Keratinocyte (primary cell): ENCODE results near the gene TOM1L2. TPM values are rescaled to one million over a fixed set of nuclear protein-coding genes. Genes with fewer than 3 reads are reported as not detected.

Source experiments
- DNase-seq: peaks from one replicate; pipeline ENCODE4 v3.0.0-alpha.2; 2011; ENCODE audit warnings: low read depth, missing footprints, low spot score
- FAIRE-seq: peaks from 2 replicates; lab custom pipeline; 2011; peaks lifted over from hg19 to GRCh38; lab: Jason Lieb, UNC
- H2AFZ ChIP-seq: 2 replicates; pipeline ENCODE4 v1.6.0; 2012; ENCODE audit warnings: low read length, control low read depth, inconsistent platforms; ENCODE audit not compliant: control insufficient read depth
- H3K27ac ChIP-seq: 2 replicates; pipeline ENCODE4 v1.5.1; 2011; ENCODE audit warnings: low read length; ENCODE audit not compliant: control insufficient read depth, insufficient read depth
- H3K27me3 ChIP-seq: 3 replicates; pipeline ENCODE4 v1.6.0; 2011; ENCODE audit warnings: low read length; ENCODE audit not compliant: control insufficient read depth, insufficient read depth; ENCODE audit errors: extremely low read depth
- H3K36me3 ChIP-seq, 2 experiments: 2 replicates in 1 of 2; 3 replicates in 1 of 2; pipeline ENCODE4 v1.5.1; 2011; ENCODE audit warnings: low read length in 2 of 2, mild to moderate bottlenecking in 1 of 2; ENCODE audit not compliant: control insufficient read depth in 2 of 2, insufficient read depth in 2 of 2; ENCODE audit errors: extremely low read depth in 1 of 2
- H3K4me1 ChIP-seq: 3 replicates; pipeline ENCODE4 v1.5.1; 2011; ENCODE audit warnings: low read length; ENCODE audit not compliant: control insufficient read depth, insufficient read depth; ENCODE audit errors: extremely low read depth
- H3K4me2 ChIP-seq: 3 replicates; pipeline ENCODE4 v1.6.0; 2011; ENCODE audit warnings: low read depth, low read length; ENCODE audit not compliant: control insufficient read depth, insufficient read depth; ENCODE audit errors: extremely low read depth
- H3K4me3 ChIP-seq, 3 experiments: fragments of 200-600 bp in 1 of 3; sonication (generic) in 1 of 3; 2 replicates in 2 of 3; 3 replicates in 1 of 3; pipeline ENCODE4 v1.5.1; 2011 to 2016; ENCODE audit warnings: low read length in 3 of 3, mild to moderate bottlenecking in 3 of 3, control low read depth in 2 of 3, inconsistent platforms in 1 of 3, low read depth in 1 of 3, mixed read lengths in 1 of 3, mixed run types in 1 of 3, moderate library complexity in 1 of 3; ENCODE audit not compliant: control insufficient read depth in 2 of 3, insufficient read depth in 2 of 3; ENCODE audit errors: extremely low read depth in 1 of 3
- H3K79me2 ChIP-seq: 2 replicates; pipeline ENCODE4 v1.6.0; 2012; ENCODE audit warnings: low read length; ENCODE audit not compliant: control insufficient read depth, insufficient read depth
- H3K9ac ChIP-seq: 3 replicates; pipeline ENCODE4 v1.6.0; 2011; ENCODE audit warnings: low read length; ENCODE audit not compliant: control insufficient read depth, insufficient read depth; ENCODE audit errors: extremely low read depth
- H3K9me1 ChIP-seq: 3 replicates; pipeline ENCODE4 v1.6.0; 2011; ENCODE audit warnings: low read length; ENCODE audit not compliant: control insufficient read depth, insufficient read depth; ENCODE audit errors: extremely low read depth
- H3K9me3 ChIP-seq: 2 replicates; pipeline ENCODE4 v1.5.1; 2012; ENCODE audit warnings: low read depth, low read length; ENCODE audit not compliant: control insufficient read depth
- H4K20me1 ChIP-seq: 3 replicates; pipeline ENCODE4 v1.6.0; 2011; ENCODE audit warnings: low read length; ENCODE audit not compliant: control insufficient read depth, insufficient read depth; ENCODE audit errors: extremely low read depth
- EZH2 ChIP-seq: IDR thresholded peaks from one replicate; pipeline ENCODE4 v1.6.1; 2012; ENCODE audit warnings: inconsistent platforms, mild to moderate bottlenecking, low read length, moderate library complexity
- dilution Hi-C: fragments of 300-500 bp; cut with MboI; formaldehyde crosslinking; loops from one replicate; pipeline ENCODE4 v1.7.0; 2020; ENCODE audit warnings: low sequenced_read_pairs; ENCODE audit not compliant: extremely low pct_ligation_motif_present
- polyA plus RNA-seq, 5 experiments: library from polyadenylated mRNA; depleted of rRNA in 3 of 5; stranded (reverse) in 3 of 5; stranded (forward) in 1 of 5; unstranded in 1 of 5; fragments of >200 nt; gene quantifications; 1 replicate in 1 of 5; 2 replicates in 3 of 5; 3 replicates in 1 of 5; pipeline versions ENCODE4 v1.2.1 to v1.2.3, GENCODE V29; 2011 to 2012; ENCODE audit warnings: missing spikeins in 2 of 5, low read depth in 1 of 5, low replicate concordance in 1 of 5
- TF ChIP-seq, protein P1 (sequence below), 3 experiments: IDR thresholded peaks in 1 of 3; conservative IDR thresholded peaks in 1 of 3; optimal IDR thresholded peaks in 1 of 3; 2 replicates in 2 of 3; 3 replicates in 1 of 3; pipeline versions ENCODE3 to v1.5.1; 2011; ENCODE audit warnings: low read length in 3 of 3, mild to moderate bottlenecking in 3 of 3, moderate library complexity in 2 of 3, control low read depth in 1 of 3, inconsistent platforms in 1 of 3; ENCODE audit not compliant: insufficient read depth in 2 of 3; ENCODE audit errors: extremely low read depth in 1 of 3

Gene TOM1L2
- polyA plus RNA-seq, 1 donor (not counting 4 experiments of a cell fraction or from before 2014, with no cell fraction given) = 36.3 TPM

DNA sequence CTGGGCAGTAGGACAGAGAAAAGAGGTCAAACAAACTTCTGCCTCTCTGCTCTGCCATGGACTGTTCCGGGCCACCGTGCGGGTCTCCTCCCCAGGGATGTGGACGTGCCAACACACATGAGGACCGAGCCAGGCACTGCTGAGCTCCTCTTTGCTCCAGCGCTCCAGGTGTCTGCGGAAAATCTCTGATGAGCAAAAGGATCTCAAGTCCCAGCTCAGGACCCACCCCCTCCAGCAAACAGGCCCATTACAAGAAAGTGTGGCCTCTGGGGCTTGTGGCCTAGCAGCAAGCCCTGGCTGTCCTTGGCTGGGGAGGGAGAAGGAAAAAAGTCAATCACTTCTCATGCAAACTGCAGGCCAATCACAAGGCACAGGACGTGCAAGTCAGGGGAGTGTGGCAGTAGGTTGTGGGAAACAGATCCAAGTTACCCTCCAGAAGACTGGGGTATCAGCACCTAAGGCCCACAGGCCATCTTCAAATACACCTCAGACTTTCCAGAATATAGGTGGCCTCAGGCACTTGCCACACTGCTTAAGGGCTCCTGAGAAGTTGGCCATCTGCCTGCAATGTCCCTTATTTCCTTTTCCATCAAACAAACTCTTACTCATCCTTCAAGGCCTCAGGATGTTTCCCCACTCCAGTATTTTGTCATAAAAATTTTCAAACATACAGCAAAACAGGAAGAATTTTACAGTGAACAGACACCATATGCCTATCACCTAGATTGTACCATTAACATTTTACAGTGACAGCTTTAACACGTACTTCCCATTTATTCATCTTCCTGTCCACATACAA, 99.5 kb downstream of the TOM1L2 start:
- H3K27me3 ChIP-seq = no peaks in the 10 kb centered on the region
- H3K9me3 ChIP-seq = no peaks in the 10 kb centered on the region
- no peak overlapping the region for H3K4me3 ChIP-seq
- H3K9me1 ChIP-seq = no peaks in the 10 kb centered on the region
- peaks cover 19% of the 10 kb centered on the region for H3K4me1 ChIP-seq
- DNase-seq = no peak
- peak; percentile 39 for FAIRE-seq
- H3K27ac ChIP-seq = no peak overlapping the region
- H3K4me2 ChIP-seq = no peak overlapping the region
- no peaks in the 10 kb centered on the region for H4K20me1 ChIP-seq
- no peak overlapping the region for H3K9ac ChIP-seq
- TF ChIP-seq, protein P1, sequence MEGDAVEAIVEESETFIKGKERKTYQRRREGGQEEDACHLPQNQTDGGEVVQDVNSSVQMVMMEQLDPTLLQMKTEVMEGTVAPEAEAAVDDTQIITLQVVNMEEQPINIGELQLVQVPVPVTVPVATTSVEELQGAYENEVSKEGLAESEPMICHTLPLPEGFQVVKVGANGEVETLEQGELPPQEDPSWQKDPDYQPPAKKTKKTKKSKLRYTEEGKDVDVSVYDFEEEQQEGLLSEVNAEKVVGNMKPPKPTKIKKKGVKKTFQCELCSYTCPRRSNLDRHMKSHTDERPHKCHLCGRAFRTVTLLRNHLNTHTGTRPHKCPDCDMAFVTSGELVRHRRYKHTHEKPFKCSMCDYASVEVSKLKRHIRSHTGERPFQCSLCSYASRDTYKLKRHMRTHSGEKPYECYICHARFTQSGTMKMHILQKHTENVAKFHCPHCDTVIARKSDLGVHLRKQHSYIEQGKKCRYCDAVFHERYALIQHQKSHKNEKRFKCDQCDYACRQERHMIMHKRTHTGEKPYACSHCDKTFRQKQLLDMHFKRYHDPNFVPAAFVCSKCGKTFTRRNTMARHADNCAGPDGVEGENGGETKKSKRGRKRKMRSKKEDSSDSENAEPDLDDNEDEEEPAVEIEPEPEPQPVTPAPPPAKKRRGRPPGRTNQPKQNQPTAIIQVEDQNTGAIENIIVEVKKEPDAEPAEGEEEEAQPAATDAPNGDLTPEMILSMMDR (optimal IDR thresholded peaks at IDR 0.05 in 1 of 3, IDR thresholded peaks at IDR 0.05 in 1 of 3, conservative IDR thresholded peaks at IDR 0.05 in 1 of 3; ENCODE audit: extremely low read depth in 1 of 3, insufficient read depth in 2 of 3, low read length in 3 of 3) = no peak
- TF ChIP-seq EZH2 = no peak
- no peaks in the 10 kb centered on the region for H3K79me2 ChIP-seq
- peaks cover 28 to 34% of the 10 kb centered on the region in 2 experiments for H3K36me3 ChIP-seq
- dilution Hi-C loops = no loop called here
- no peak overlapping the region for H2AFZ ChIP-seq

DNA sequence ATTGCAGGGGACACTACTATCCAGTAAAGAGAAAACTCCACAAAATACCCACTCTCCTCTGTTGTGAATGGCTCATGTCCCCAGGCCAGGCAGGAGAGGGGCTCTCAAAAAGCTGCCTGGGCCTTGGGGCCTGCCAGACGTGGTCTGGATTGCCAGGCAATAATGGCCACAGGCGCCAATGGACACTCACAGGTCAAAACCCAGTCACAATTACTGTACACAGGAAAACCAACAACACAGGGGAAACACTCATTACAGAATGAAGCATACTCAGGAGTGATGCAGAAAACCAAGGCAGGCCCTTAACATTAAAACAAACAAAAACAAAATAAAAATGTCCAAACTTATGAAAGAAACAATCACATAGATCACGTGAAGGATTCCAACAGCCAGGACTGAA, 100.3 kb downstream of the TOM1L2 start:
- H2AFZ ChIP-seq = no peak overlapping the region
- H3K4me1 ChIP-seq = peaks cover 12% of the 10 kb centered on the region
- no peak for FAIRE-seq
- no peaks in the 10 kb centered on the region for H3K79me2 ChIP-seq
- dilution Hi-C loops = no loop called here
- H3K9me3 ChIP-seq = no peaks in the 10 kb centered on the region
- H3K27ac ChIP-seq = no peak overlapping the region
- no peak overlapping the region for H3K4me2 ChIP-seq
- H3K9ac ChIP-seq = no peak overlapping the region
- TF ChIP-seq EZH2 = no peak
- TF ChIP-seq, protein P1 (optimal IDR thresholded peaks at IDR 0.05 in 1 of 3, IDR thresholded peaks at IDR 0.05 in 1 of 3, conservative IDR thresholded peaks at IDR 0.05 in 1 of 3; ENCODE audit: extremely low read depth in 1 of 3, insufficient read depth in 2 of 3, low read length in 3 of 3) = no peak
- H4K20me1 ChIP-seq = no peaks in the 10 kb centered on the region
- H3K27me3 ChIP-seq = no peaks in the 10 kb centered on the region
- H3K36me3 ChIP-seq = peaks cover 27 to 32% of the 10 kb centered on the region in 2 experiments
- no peaks in the 10 kb centered on the region for H3K9me1 ChIP-seq
- no peak overlapping the region for H3K4me3 ChIP-seq
- no peak for DNase-seq
